GM12878 (cell line): ENCODE measurements around the gene ZNF142. TPM values are rescaled to one million over a fixed set of nuclear protein-coding genes. Genes with fewer than 3 reads are reported as not detected.

Source experiments
- ATAC-seq: fragments of 200-7000 bp; cut with Tn5 transposase; 3 replicates; pipeline ENCODE4 v1.9.1; 2020; ENCODE audit warnings: mild to moderate bottlenecking, moderate library complexity
- BruUV-seq: library from RNA; stranded (reverse); fragments of 400-500 nt; replicated peaks from 2 replicates; lab custom pipeline; 2021; lab: Mats Ljungman, UMichigan
- CTCF ChIA-PET: fragments of 300-600 bp; sonication (Branson Sonifier 250); formaldehyde crosslinking; extraction: SDS; loops from one replicate; lab custom pipeline; 2021; ENCODE audit warnings: inconsistent platforms; lab: Yijun Ruan, JAX
- POLR2A ChIA-PET: fragments of 350-600 bp; formaldehyde crosslinking; extraction: SDS; loops from one replicate; lab custom pipeline; 2021; ENCODE audit warnings: inconsistent platforms; lab: Charles Lee
- RAD21 ChIA-PET: fragments of 300-600 bp; sonication (Branson Sonifier 250); formaldehyde crosslinking; loops from one replicate; lab custom pipeline; 2023; ENCODE audit warnings: antibody characterized with exemption; ENCODE audit not compliant: unreplicated experiment; lab: Charles Lee
- SMC1A ChIA-PET: fragments of 300-600 bp; sonication (Branson Sonifier 250); formaldehyde crosslinking; loops from one replicate; lab custom pipeline; 2023; ENCODE audit not compliant: unreplicated experiment, uncharacterized antibody; lab: Charles Lee
- DNase-seq: peaks from one replicate; pipeline ENCODE4 v3.0.0-alpha.2; 2011; ENCODE audit warnings: low read depth, low spot score
- FAIRE-seq: peaks from 3 replicates; lab custom pipeline; 2011; peaks lifted over from hg19 to GRCh38; lab: Jason Lieb, UNC
- H2AFZ ChIP-seq: 2 replicates; pipeline ENCODE4 v1.6.0; 2011; ENCODE audit warnings: low read depth, low read length, control low read depth; ENCODE audit not compliant: control insufficient read depth
- H3K27ac ChIP-seq: 2 replicates; pipeline ENCODE4 v1.5.1; 2011; ENCODE audit warnings: control low read depth; ENCODE audit not compliant: control insufficient read depth, insufficient read depth
- H3K27me3 ChIP-seq, 2 experiments: replicated peaks in 1 of 2; 2 replicates each; pipeline versions ENCODE4 v1.6.0 to v1.6.1; 2011; ENCODE audit warnings: low read length in 1 of 2; ENCODE audit not compliant: control insufficient read depth in 2 of 2, insufficient read depth in 2 of 2
- H3K36me3 ChIP-seq, 2 experiments: 2 replicates each; pipeline ENCODE4 v1.5.1; 2011; ENCODE audit warnings: low read length in 1 of 2; ENCODE audit not compliant: control insufficient read depth in 2 of 2, insufficient read depth in 2 of 2
- H3K4me1 ChIP-seq: 2 replicates; pipeline ENCODE4 v1.6.1; 2011; ENCODE audit warnings: mild to moderate bottlenecking, low read length, moderate library complexity, mixed read lengths; ENCODE audit not compliant: control insufficient read depth, insufficient read depth
- H3K4me2 ChIP-seq: 2 replicates; pipeline ENCODE4 v1.6.0; 2011; ENCODE audit warnings: control low read depth; ENCODE audit not compliant: control insufficient read depth, insufficient read depth
- H3K4me3 ChIP-seq: fragments of 200-600 bp; sonication (generic); 2 replicates; pipeline ENCODE4 v1.5.1; 2016
- H3K79me2 ChIP-seq: 2 replicates; pipeline ENCODE4 v1.6.0; 2011; ENCODE audit warnings: low read length; ENCODE audit not compliant: control insufficient read depth, insufficient read depth
- H3K9ac ChIP-seq: 2 replicates; pipeline ENCODE4 v1.8.0; 2011; ENCODE audit warnings: low read length, control low read depth, mixed read lengths; ENCODE audit not compliant: control insufficient read depth, insufficient read depth
- H3K9me3 ChIP-seq: replicated peaks from 3 replicates; pipeline ENCODE4 v1.5.1; 2011; ENCODE audit warnings: mild to moderate bottlenecking, low read length; ENCODE audit not compliant: control insufficient read depth, insufficient read depth
- H4K20me1 ChIP-seq: 2 replicates; pipeline ENCODE4 v1.6.0; 2011; ENCODE audit not compliant: control insufficient read depth, insufficient read depth
- CBFB ChIP-seq: IDR thresholded peaks from 2 replicates; pipeline ENCODE4 v1.6.1; 2016; ENCODE audit warnings: antibody characterized with exemption, low read depth
- CBX5 ChIP-seq: sonication (generic); IDR thresholded peaks from 2 replicates; pipeline ENCODE4 v1.6.1; 2016; ENCODE audit warnings: low read depth, moderate library complexity, mild to moderate bottlenecking, inconsistent platforms
- ETV6 ChIP-seq, 2 experiments: fragments of 450-650 bp in 1 of 2; IDR thresholded peaks in 1 of 2; conservative IDR thresholded peaks in 1 of 2; 2 replicates each; pipeline ENCODE4 v1.6.1; 2014; ENCODE audit warnings: antibody characterized with exemption in 1 of 2, borderline replicate concordance in 1 of 2, low read depth in 1 of 2, mild to moderate bottlenecking in 1 of 2, moderate library complexity in 1 of 2
- MLLT1 ChIP-seq: fragments of 450-650 bp; IDR thresholded peaks from 2 replicates; pipeline ENCODE4 v1.6.1; 2016; ENCODE audit warnings: mild to moderate bottlenecking
- NFXL1 ChIP-seq: fragments of 450-650 bp; IDR thresholded peaks from 2 replicates; pipeline ENCODE4 v1.6.1; 2017; ENCODE audit warnings: antibody characterized with exemption, mild to moderate bottlenecking, borderline replicate concordance
- NFYA ChIP-seq: IDR thresholded peaks from 2 replicates; pipeline ENCODE4 v1.6.1; 2011; ENCODE audit warnings: low read depth, mild to moderate bottlenecking, low read length, improper control_type of control experiment, borderline replicate concordance
- SMAD1 ChIP-seq: fragments of 450-650 bp; IDR thresholded peaks from 2 replicates; pipeline ENCODE4 v1.6.1; 2018; ENCODE audit warnings: mild to moderate bottlenecking, low read depth; ENCODE audit not compliant: partially characterized antibody
- SMAD5 ChIP-seq: IDR thresholded peaks from 2 replicates; pipeline ENCODE4 v1.6.1; 2016; ENCODE audit warnings: antibody characterized with exemption, low read depth
- ZNF274 ChIP-seq: IDR thresholded peaks from one replicate; pipeline ENCODE4 v1.8.0; 2011; ENCODE audit not compliant: insufficient read length, insufficient read depth
- WGBS: methylation state at CpG from one replicate; pipeline ENCODE4 v1.1.6; 2016; ENCODE audit warnings: low lambda C conversion rate; ENCODE audit not compliant: insufficient replicate concordance, insufficient coverage; ENCODE audit errors: missing lambda C conversion rate; 5-methylcytosine and 5-hydroxymethylcytosine counted together
- in situ Hi-C: fragments of 300-500 bp; cut with MboI; formaldehyde crosslinking; loops from 9 replicates; pipeline ENCODE4 v1.14.3; 2018; ENCODE audit warnings: mixed read lengths
- intact Hi-C: fragments of 100-400 bp; cut with micrococcal nuclease; formaldehyde crosslinking; loops from one replicate; pipeline ENCODE4 v1.14.2; 2022; ENCODE audit not compliant: unreplicated experiment
- polyA plus RNA-seq, 11 experiments: library from polyadenylated mRNA; depleted of rRNA in 4 of 11; unstranded in 6 of 11; stranded (reverse) in 5 of 11; fragments of >200 nt; fragmentation: Nextera tagmentation in 4 of 11; fragmentation: Illumina TruSeq in 1 of 11; extraction: Ambion mirVana in 4 of 11; extraction: Trizol in 1 of 11; gene quantifications; 1 replicate in 1 of 11; 2 replicates in 10 of 11; pipeline versions ENCODE4 v1.2.1 to v1.2.3, GENCODE V29; 2011 to 2016; ENCODE audit warnings: inconsistent platforms in 2 of 11, missing spikeins in 2 of 11, low read depth in 1 of 11
- total RNA-seq, 4 experiments: library from RNA; depleted of rRNA in 3 of 4; stranded (reverse); fragments of >200 nt in 3 of 4; fragmentation: Illumina TruSeq in 1 of 4; extraction: Trizol in 1 of 4; gene quantifications; 2 replicates each; pipeline versions ENCODE4 v1.2.1 to v1.2.3, GENCODE V29; 2013 to 2021
- TF ChIP-seq, protein P1 (sequence below): IDR thresholded peaks from 2 replicates; pipeline ENCODE4 v1.6.1; 2012; ENCODE audit warnings: low read depth, low read length, improper control_type of control experiment
- TF ChIP-seq, protein P2 (sequence below): fragments of 450-650 bp; IDR thresholded peaks from 2 replicates; pipeline ENCODE4 v1.6.1; 2017; ENCODE audit warnings: mild to moderate bottlenecking, moderate library complexity
- TF ChIP-seq, protein P3 (sequence below), 3 experiments: IDR thresholded peaks in 2 of 3; conservative IDR thresholded peaks in 1 of 3; 2 replicates each; pipeline ENCODE4 v1.5.1; 2011; ENCODE audit warnings: low read depth in 3 of 3, low read length in 3 of 3, mild to moderate bottlenecking in 3 of 3, control low read depth in 2 of 3, moderate library complexity in 2 of 3, inconsistent platforms in 1 of 3, mixed read lengths in 1 of 3; ENCODE audit not compliant: control insufficient read depth in 2 of 3, insufficient read depth in 1 of 3; ENCODE audit errors: extremely low read depth in 1 of 3
- TF ChIP-seq, protein P4 (sequence below): IDR thresholded peaks from 2 replicates; pipeline ENCODE4 v1.6.1; 2011; ENCODE audit warnings: mild to moderate bottlenecking, low read depth, low read length, moderate library complexity; ENCODE audit not compliant: insufficient replicate concordance

ZNF142 gene
- total and polyA plus RNA-seq, 10 of the 15 experiments (the other 5 are each of a cell fraction or from before 2014, with no cell fraction given): 1.3 to 40.9 (median 15.0) TPM

DNA sequence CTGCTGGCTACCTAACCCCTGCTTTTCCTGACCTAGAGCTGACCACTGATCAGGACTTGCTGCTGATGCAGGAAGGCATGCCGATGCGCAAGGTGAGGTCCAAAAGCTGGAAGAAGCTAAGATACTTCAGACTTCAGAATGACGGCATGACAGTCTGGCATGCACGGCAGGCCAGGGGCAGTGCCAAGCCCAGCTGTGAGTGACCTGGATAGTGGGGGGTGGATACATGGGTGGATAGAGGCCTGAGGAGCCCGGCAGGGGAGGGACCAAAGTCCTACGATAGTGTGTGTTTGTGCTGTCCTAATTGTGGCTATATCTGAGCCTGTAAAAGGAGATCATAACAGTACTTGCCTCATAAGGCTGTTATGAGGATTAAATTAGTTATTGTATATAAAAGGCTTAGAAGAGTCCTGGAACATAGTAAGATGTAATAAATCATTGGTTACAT lies 43.5 kb downstream of the ZNF142 start:
- no peaks in the 10 kb centered on the region for H3K4me1 ChIP-seq
- BruUV-seq: no TSS peak
- ATAC-seq: no peak
- in situ Hi-C loops: no loop called here
- H3K4me3 ChIP-seq: no peak overlapping the region
- TF ChIP-seq, protein P1, sequence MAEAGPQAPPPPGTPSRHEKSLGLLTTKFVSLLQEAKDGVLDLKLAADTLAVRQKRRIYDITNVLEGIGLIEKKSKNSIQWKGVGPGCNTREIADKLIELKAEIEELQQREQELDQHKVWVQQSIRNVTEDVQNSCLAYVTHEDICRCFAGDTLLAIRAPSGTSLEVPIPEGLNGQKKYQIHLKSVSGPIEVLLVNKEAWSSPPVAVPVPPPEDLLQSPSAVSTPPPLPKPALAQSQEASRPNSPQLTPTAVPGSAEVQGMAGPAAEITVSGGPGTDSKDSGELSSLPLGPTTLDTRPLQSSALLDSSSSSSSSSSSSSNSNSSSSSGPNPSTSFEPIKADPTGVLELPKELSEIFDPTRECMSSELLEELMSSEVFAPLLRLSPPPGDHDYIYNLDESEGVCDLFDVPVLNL: no peak
- TF ChIP-seq MLLT1: no peak
- no peak for TF ChIP-seq SMAD1
- TF ChIP-seq NFXL1: no peak
- no peak for TF ChIP-seq NFYA
- TF ChIP-seq CBFB: no peak
- no peak for TF ChIP-seq ZNF274
- no peak for TF ChIP-seq SMAD5
- TF ChIP-seq, protein P2, sequence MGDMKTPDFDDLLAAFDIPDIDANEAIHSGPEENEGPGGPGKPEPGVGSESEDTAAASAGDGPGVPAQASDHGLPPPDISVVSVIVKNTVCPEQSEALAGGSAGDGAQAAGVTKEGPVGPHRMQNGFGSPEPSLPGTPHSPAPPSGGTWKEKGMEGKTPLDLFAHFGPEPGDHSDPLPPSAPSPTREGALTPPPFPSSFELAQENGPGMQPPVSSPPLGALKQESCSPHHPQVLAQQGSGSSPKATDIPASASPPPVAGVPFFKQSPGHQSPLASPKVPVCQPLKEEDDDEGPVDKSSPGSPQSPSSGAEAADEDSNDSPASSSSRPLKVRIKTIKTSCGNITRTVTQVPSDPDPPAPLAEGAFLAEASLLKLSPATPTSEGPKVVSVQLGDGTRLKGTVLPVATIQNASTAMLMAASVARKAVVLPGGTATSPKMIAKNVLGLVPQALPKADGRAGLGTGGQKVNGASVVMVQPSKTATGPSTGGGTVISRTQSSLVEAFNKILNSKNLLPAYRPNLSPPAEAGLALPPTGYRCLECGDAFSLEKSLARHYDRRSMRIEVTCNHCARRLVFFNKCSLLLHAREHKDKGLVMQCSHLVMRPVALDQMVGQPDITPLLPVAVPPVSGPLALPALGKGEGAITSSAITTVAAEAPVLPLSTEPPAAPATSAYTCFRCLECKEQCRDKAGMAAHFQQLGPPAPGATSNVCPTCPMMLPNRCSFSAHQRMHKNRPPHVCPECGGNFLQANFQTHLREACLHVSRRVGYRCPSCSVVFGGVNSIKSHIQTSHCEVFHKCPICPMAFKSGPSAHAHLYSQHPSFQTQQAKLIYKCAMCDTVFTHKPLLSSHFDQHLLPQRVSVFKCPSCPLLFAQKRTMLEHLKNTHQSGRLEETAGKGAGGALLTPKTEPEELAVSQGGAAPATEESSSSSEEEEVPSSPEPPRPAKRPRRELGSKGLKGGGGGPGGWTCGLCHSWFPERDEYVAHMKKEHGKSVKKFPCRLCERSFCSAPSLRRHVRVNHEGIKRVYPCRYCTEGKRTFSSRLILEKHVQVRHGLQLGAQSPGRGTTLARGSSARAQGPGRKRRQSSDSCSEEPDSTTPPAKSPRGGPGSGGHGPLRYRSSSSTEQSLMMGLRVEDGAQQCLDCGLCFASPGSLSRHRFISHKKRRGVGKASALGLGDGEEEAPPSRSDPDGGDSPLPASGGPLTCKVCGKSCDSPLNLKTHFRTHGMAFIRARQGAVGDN: no peak
- TF ChIP-seq, protein P3, sequence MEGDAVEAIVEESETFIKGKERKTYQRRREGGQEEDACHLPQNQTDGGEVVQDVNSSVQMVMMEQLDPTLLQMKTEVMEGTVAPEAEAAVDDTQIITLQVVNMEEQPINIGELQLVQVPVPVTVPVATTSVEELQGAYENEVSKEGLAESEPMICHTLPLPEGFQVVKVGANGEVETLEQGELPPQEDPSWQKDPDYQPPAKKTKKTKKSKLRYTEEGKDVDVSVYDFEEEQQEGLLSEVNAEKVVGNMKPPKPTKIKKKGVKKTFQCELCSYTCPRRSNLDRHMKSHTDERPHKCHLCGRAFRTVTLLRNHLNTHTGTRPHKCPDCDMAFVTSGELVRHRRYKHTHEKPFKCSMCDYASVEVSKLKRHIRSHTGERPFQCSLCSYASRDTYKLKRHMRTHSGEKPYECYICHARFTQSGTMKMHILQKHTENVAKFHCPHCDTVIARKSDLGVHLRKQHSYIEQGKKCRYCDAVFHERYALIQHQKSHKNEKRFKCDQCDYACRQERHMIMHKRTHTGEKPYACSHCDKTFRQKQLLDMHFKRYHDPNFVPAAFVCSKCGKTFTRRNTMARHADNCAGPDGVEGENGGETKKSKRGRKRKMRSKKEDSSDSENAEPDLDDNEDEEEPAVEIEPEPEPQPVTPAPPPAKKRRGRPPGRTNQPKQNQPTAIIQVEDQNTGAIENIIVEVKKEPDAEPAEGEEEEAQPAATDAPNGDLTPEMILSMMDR (IDR thresholded peaks at IDR 0.05 in 2 of 3, conservative IDR thresholded peaks at IDR 0.05 in 1 of 3; ENCODE audit: control insufficient read depth in 2 of 3, extremely low read depth in 1 of 3, insufficient read depth in 1 of 3, low read depth in 3 of 3, low read length in 3 of 3): no peak
- TF ChIP-seq CBX5: no peak
- no peak for TF ChIP-seq ETV6 (conservative IDR thresholded peaks at IDR 0.05 in 1 of 2, IDR thresholded peaks at IDR 0.05 in 1 of 2; ENCODE audit: borderline replicate concordance in 1 of 2, low read depth in 1 of 2)
- TF ChIP-seq, protein P4, sequence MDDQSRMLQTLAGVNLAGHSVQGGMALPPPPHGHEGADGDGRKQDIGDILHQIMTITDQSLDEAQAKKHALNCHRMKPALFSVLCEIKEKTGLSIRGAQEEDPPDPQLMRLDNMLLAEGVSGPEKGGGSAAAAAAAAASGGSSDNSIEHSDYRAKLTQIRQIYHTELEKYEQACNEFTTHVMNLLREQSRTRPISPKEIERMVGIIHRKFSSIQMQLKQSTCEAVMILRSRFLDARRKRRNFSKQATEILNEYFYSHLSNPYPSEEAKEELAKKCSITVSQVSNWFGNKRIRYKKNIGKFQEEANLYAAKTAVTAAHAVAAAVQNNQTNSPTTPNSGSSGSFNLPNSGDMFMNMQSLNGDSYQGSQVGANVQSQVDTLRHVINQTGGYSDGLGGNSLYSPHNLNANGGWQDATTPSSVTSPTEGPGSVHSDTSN: no peak
- no peak overlapping the region for H3K4me2 ChIP-seq
- no peaks in the 10 kb centered on the region for H4K20me1 ChIP-seq
- no peaks in the 10 kb centered on the region for H3K36me3 ChIP-seq
- 64% methylated on average over 6 of the region's 6 CpGs for WGBS
- H3K9me3 ChIP-seq: no peaks in the 10 kb centered on the region
- H3K9ac ChIP-seq: no peak overlapping the region
- ChIA-PET CTCF (interaction anchor here (0.9 to 1.5 kb wide), 3 partner anchors 30 to 45 kb away, joined by 3 to 4 read pairs (median 3); no protein-coding TSS in a partner anchor), SMC1A (interaction anchor here (0.9 kb wide), 1 partner anchor 9 kb away, joined by 3 read pairs; no protein-coding TSS in a partner anchor), POLR2A (no interaction called here), RAD21 (no interaction called here)
- H3K79me2 ChIP-seq: no peaks in the 10 kb centered on the region
- no peaks in the 10 kb centered on the region for H3K27me3 ChIP-seq
- H3K27ac ChIP-seq: no peak overlapping the region
- FAIRE-seq: no peak
- no peak overlapping the region for H2AFZ ChIP-seq
- intact Hi-C loops: no loop called here
- no peak for DNase-seq
